Liver (tissue), 3 donors: ENCODE results near the gene BCL2L11.

Experiments
- CTCF ChIP-seq: fragments of 150-350 bp; IDR thresholded peaks from 2 replicates; pipeline ENCODE4 v1.5.1; 2017; ENCODE audit warnings: improper control_type of control experiment, low read depth, low read length; ENCODE audit not compliant: missing input control
- GABPA ChIP-seq, 2 donors: IDR thresholded peaks in 1 of 2; conservative IDR thresholded peaks in 1 of 2; 2 replicates each; pipeline ENCODE4 v1.6.1; 2016; ENCODE audit warnings: antibody characterized with exemption in 2 of 2, mild to moderate bottlenecking in 1 of 2, moderate library complexity in 1 of 2
- REST ChIP-seq: IDR thresholded peaks from 2 replicates; pipeline ENCODE4 v1.6.1; 2016; ENCODE audit warnings: antibody characterized with exemption, mild to moderate bottlenecking
- donor health status: healthy.
- donor health status: healthy.

GRCh38 chr2:111171337-111171930, 50.7 kb downstream of the BCL2L11 start:
- no peak for TF ChIP-seq CTCF
- no peak for TF ChIP-seq REST
- TF ChIP-seq GABPA (IDR thresholded peaks at IDR 0.05 in 1 of 2, conservative IDR thresholded peaks at IDR 0.05 in 1 of 2), result no peak
